Colonic mucosa (tissue), 4 donors: ENCODE data around the gene FAM210B. TPM values are rescaled to one million over a fixed set of nuclear protein-coding genes. Genes with fewer than 3 reads are reported as not detected.
"Not testable (repeated sequence)": the region's sequence is repeated elsewhere in the genome, so short reads cannot be mapped to it uniquely, and the experiment has no call there.

Experiments used
- DNase-seq: peaks from one replicate; pipeline ENCODE4 v3.0.0-alpha.2; 2020
- H3K27ac ChIP-seq: fragments of 200-600 bp; one replicate; pipeline ENCODE4 v1.8.0; 2021
- H3K27me3 ChIP-seq: fragments of 200-600 bp; one replicate; pipeline ENCODE4 v1.8.0; 2021
- H3K36me3 ChIP-seq: fragments of 200-600 bp; one replicate; pipeline ENCODE4 v1.8.0; 2021
- H3K4me1 ChIP-seq: fragments of 200-600 bp; one replicate; pipeline ENCODE4 v1.8.0; 2021; ENCODE audit warnings: mild to moderate bottlenecking
- H3K4me3 ChIP-seq: fragments of 200-600 bp; one replicate; pipeline ENCODE4 v1.8.0; 2021
- H3K9ac ChIP-seq, 2 donors: one replicate each; pipeline ENCODE4 v1.7.0; 2013; ENCODE audit warnings: control low read depth in 2 of 2, low read depth in 2 of 2, low read length in 2 of 2
- H3K9me3 ChIP-seq: fragments of 200-600 bp; one replicate; pipeline ENCODE4 v1.8.0; 2021
- intact Hi-C: fragments of 100-400 bp; cut with DNase I; formaldehyde crosslinking; loops from one replicate; pipeline ENCODE4 v1.14.1; 2022
- total RNA-seq, 2 donors: library from RNA; stranded (reverse); fragmentation: NEBNext Ultra II Directional in 1 of 2; extraction: Animal tissue kit (Norgen Biotek cat#: 25700) in 1 of 2; gene quantifications; one replicate each; pipeline ENCODE4 v1.2.1, GENCODE V29; 2021
- TF ChIP-seq, protein P1 (sequence below): fragments of 200-600 bp; IDR thresholded peaks from one replicate; pipeline ENCODE4 v1.8.0; 2022; ENCODE audit warnings: antibody characterized with exemption, mild to moderate bottlenecking
- donor health status: healthy.
- donor health status: DM: no; HTN: no; CAD: no.
- donor health status: DM: no; HTN: no; CAD: no.

The FAM210B gene
- total RNA-seq, 2 donors from 2014 or later, result 18.2 to 35.2 TPM

DNA sequence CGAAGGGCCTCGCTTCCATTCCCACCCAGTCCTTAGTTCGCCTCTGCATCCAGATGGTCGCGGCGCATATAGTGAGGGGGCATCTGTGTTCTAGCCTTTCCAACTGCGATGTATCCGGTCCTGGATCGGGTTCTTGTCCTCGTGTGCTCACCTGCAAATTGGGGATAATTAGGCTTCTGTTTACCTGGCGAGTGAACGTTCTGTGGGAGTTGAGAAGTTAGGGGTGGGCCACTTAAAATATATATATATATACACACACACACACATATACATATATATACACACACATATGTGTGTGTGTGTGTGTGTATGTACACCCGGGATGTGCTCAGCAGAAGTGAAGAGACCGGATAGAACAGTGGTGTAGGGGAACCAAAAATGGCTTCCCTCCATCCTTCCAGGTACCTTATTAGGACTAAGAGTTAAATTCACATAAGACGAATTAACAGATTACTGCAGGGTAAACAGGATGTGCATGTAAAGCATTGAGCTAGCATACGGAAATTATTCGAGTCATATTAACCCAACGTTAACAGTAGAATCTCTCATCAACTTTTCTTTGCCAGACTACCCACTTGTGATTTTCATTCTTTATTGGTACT, 34.2 kb downstream of the FAM210B start:
- no peak for DNase-seq
- intact Hi-C loops, result no loop called here
- peak overlapping the region; percentile 88 for H3K4me3 ChIP-seq
- no peaks in the 10 kb centered on the region for H3K9me3 ChIP-seq
- TF ChIP-seq, protein P1, sequence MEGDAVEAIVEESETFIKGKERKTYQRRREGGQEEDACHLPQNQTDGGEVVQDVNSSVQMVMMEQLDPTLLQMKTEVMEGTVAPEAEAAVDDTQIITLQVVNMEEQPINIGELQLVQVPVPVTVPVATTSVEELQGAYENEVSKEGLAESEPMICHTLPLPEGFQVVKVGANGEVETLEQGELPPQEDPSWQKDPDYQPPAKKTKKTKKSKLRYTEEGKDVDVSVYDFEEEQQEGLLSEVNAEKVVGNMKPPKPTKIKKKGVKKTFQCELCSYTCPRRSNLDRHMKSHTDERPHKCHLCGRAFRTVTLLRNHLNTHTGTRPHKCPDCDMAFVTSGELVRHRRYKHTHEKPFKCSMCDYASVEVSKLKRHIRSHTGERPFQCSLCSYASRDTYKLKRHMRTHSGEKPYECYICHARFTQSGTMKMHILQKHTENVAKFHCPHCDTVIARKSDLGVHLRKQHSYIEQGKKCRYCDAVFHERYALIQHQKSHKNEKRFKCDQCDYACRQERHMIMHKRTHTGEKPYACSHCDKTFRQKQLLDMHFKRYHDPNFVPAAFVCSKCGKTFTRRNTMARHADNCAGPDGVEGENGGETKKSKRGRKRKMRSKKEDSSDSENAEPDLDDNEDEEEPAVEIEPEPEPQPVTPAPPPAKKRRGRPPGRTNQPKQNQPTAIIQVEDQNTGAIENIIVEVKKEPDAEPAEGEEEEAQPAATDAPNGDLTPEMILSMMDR, result no peak
- no peaks in the 10 kb centered on the region for H3K27me3 ChIP-seq
- H3K27ac ChIP-seq, result peak overlapping the region; percentile 89
- peak overlapping the region; percentile 80 to 85 for H3K9ac ChIP-seq
- peaks cover 6% of the 10 kb centered on the region for H3K4me1 ChIP-seq
- H3K36me3 ChIP-seq, result peaks cover 16% of the 10 kb centered on the region

- Histone ChIP-seq H3K27me3 (no peaks in the 10 kb centered on the region), H3K4me3 (peak overlapping the region; percentile 88), H3K9ac (peak overlapping the region in 1 of 2 donors; percentile 85), H3K9me3 (no peaks in the 10 kb centered on the region), H3K36me3 (peaks cover 19% of the 10 kb centered on the region), H3K27ac (no peak overlapping the region), H3K4me1 (peaks cover 6% of the 10 kb centered on the region)
- DNase-seq, result no peak
- intact Hi-C loops, result no loop called here
- TF ChIP-seq, protein P1, result no peak
Measured at GRCh38 chr20:56393653-56394052, 34.9 kb downstream of the FAM210B start.

DNA sequence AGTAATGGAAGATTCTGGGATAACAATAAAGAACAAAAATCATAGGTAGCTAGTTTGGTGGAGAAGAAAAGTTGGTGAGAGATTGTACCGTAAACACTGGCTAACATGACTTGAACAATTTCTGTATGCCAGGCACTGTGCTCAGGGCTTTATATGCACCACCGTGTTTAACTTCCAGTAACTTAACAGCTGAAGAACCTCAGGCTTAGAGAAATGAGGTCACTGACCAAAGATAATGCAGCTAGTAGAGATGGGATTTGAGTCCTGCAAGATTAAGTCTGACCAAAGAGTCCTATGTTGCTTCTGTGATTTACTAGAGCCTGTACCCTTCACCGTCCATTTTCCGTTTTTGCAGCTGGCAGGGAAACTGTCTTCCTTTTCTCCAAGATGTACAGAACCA, 36.4 kb downstream of the FAM210B start:
- H3K36me3 ChIP-seq, result peaks cover 19% of the 10 kb centered on the region
- no peak for DNase-seq
- no peak overlapping the region for H3K9ac ChIP-seq
- no peak overlapping the region for H3K27ac ChIP-seq
- H3K9me3 ChIP-seq, result no peaks in the 10 kb centered on the region
- TF ChIP-seq, protein P1, result no peak
- H3K4me1 ChIP-seq, result peaks cover 6% of the 10 kb centered on the region
- intact Hi-C loops, result loop anchor here (5.0 kb wide), 1 partner anchor 72 kb away; the partner anchor contains the start of gene RTF2
- H3K4me3 ChIP-seq, result no peak overlapping the region
- H3K27me3 ChIP-seq, result no peaks in the 10 kb centered on the region

DNA sequence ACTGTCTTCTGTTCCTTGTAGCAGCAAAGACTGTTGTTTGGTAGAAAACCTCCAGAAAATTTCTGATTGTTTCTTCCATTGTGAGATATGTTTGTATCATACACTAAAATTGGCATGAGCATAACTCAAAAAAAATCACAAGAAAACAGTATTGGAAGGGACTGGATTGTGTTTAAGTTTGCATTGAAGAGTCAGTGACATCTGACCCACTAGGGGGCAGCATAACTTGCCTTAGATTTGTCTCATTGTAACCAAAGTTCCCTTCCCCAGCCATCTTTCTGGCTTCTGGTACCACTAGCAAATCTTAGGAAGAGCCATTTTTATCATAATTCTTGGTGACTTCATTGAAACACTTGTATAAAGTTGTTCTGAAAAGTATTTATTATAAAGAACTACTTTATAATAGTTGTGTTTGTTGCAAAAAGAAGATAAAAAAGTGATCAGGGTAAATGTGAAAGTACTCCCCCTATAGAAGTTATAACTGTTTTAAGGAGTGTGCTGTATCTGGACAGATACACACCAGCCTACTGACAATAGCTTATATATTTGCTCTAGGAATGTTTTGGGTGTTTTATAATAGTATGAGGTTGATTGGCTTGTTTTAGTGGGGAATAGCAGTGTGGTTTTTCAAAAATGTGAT, 41.3 kb downstream of the FAM210B start:
- DNase-seq, result peak; percentile 62
- H3K36me3 ChIP-seq, result peaks cover 24% of the 10 kb centered on the region
- TF ChIP-seq, protein P1, result peak; percentile 84
- H3K4me3 ChIP-seq, result no peak overlapping the region
- no peak overlapping the region for H3K9ac ChIP-seq
- no peaks in the 10 kb centered on the region for H3K9me3 ChIP-seq
- H3K27ac ChIP-seq, result no peak overlapping the region
- intact Hi-C loops, result no loop called here
- no peaks in the 10 kb centered on the region for H3K4me1 ChIP-seq
- H3K27me3 ChIP-seq, result no peaks in the 10 kb centered on the region

GRCh38 chr20:56403465-56403864, 44.7 kb downstream of the FAM210B start:
- Histone ChIP-seq H3K9ac (no peak overlapping the region), H3K36me3 (peaks cover 5% of the 10 kb centered on the region), H3K4me3 (no peak overlapping the region), H3K27ac (no peak overlapping the region), H3K27me3 (no peaks in the 10 kb centered on the region), H3K9me3 (no peaks in the 10 kb centered on the region), H3K4me1 (no peaks in the 10 kb centered on the region)
- intact Hi-C loops, result no loop called here
- no peak for DNase-seq
- TF ChIP-seq, protein P1, result no peak

- DNase-seq, intact Hi-C loops, H3K27ac ChIP-seq, H3K4me3 ChIP-seq, H3K4me1 ChIP-seq, H3K27me3 ChIP-seq, H3K9me3 ChIP-seq, H3K9ac ChIP-seq, H3K36me3 ChIP-seq: not testable (repeated sequence)
Measured at GRCh38 chr20:56405356-56405755, 46.6 kb downstream of the FAM210B start.
